K562 (cell line): ENCODE measurements around the gene PLIN5. TPM values are rescaled to one million over a fixed set of nuclear protein-coding genes. Genes with fewer than 3 reads are reported as not detected.

Experiments used
- ARHGAP35 ChIP-seq: fragments of 450-650 bp; IDR thresholded peaks from 2 replicates; pipeline ENCODE4 v1.6.1; 2018; ENCODE audit not compliant: partially characterized antibody
- CBX5 ChIP-seq: IDR thresholded peaks from 2 replicates; pipeline ENCODE4 v1.6.1; 2014; ENCODE audit warnings: low read depth, borderline replicate concordance
- CCAR2 ChIP-seq: fragments of 200-400 bp; formaldehyde crosslinking; IDR thresholded peaks from 2 replicates; pipeline ENCODE4 v1.6.1; 2017; ENCODE audit warnings: mild to moderate bottlenecking, low read depth, low read length
- CCNT2 ChIP-seq: IDR thresholded peaks from 2 replicates; pipeline ENCODE4 v1.6.1; 2011; ENCODE audit warnings: borderline replicate concordance, low read depth, mild to moderate bottlenecking, moderate library complexity, mixed read lengths, low read length; ENCODE audit not compliant: insufficient read length; ENCODE audit errors: extremely low read depth
- CHD1 ChIP-seq: fragments of 200-600 bp; sonication (generic); IDR thresholded peaks from one replicate; pipeline ENCODE4 v1.6.1; 2012; ENCODE audit warnings: mild to moderate bottlenecking, moderate library complexity, low read length, inconsistent platforms
- FOXA1 ChIP-seq: fragments of 450-650 bp; IDR thresholded peaks from 2 replicates; pipeline ENCODE4 v1.6.1; 2016; ENCODE audit warnings: mild to moderate bottlenecking, borderline replicate concordance
- FOXA3 ChIP-seq, 2 experiments: fragments of 450-650 bp in 1 of 2; sonication (generic) in 1 of 2; formaldehyde crosslinking; IDR thresholded peaks in 1 of 2; conservative IDR thresholded peaks in 1 of 2; 2 replicates each; pipeline versions ENCODE4 v1.4.0 to v1.8.0; 2020 to 2022; ENCODE audit warnings: mild to moderate bottlenecking in 2 of 2, missing genetic modification reagents in 1 of 2
- HBP1 ChIP-seq: fragments of 450-650 bp; formaldehyde crosslinking; IDR thresholded peaks from 2 replicates; pipeline ENCODE4 v1.4.0; 2022; ENCODE audit warnings: missing genetic modification characterization
- HIVEP1 ChIP-seq: fragments of 250-450 bp; sonication (Bioruptor Pico); IDR thresholded peaks from 2 replicates; pipeline ENCODE4 v1.4.0; 2020; ENCODE audit warnings: mild to moderate bottlenecking
- HNRNPH1 ChIP-seq: fragments of 200-400 bp; formaldehyde crosslinking; optimal IDR thresholded peaks from 2 replicates; pipeline ENCODE3; 2017; ENCODE audit warnings: low read depth, mild to moderate bottlenecking, low read length, moderate library complexity
- HNRNPUL1 ChIP-seq: fragments of 200-400 bp; formaldehyde crosslinking; IDR thresholded peaks from 2 replicates; pipeline ENCODE4 v1.6.1; 2017; ENCODE audit warnings: low read length
- IRF1 ChIP-seq: sonication (generic); formaldehyde crosslinking; IDR thresholded peaks from 2 replicates; pipeline ENCODE4 v1.8.0; 2022; ENCODE audit warnings: missing genetic modification reagents, mild to moderate bottlenecking, borderline replicate concordance
- KAT2B ChIP-seq: IDR thresholded peaks from one replicate; pipeline ENCODE4 v1.6.1; 2012; ENCODE audit warnings: low read depth, mild to moderate bottlenecking, control low read depth, inconsistent platforms, low read length, moderate library complexity
- MECOM ChIP-seq: fragments of 250-450 bp; sonication (Bioruptor Pico); IDR thresholded peaks from 2 replicates; pipeline ENCODE4 v1.8.0; 2022; ENCODE audit warnings: inconsistent platforms
- MTA3 ChIP-seq: fragments of 450-650 bp; formaldehyde crosslinking; IDR thresholded peaks from 2 replicates; pipeline ENCODE4 v1.6.1; 2017; ENCODE audit warnings: mild to moderate bottlenecking, borderline replicate concordance
- RFX5 ChIP-seq: IDR thresholded peaks from 2 replicates; pipeline ENCODE4 v1.6.1; 2011; ENCODE audit warnings: low read depth, mild to moderate bottlenecking, improper control_type of control experiment, low read length
- SUPT5H ChIP-seq: fragments of 450-650 bp; IDR thresholded peaks from 2 replicates; pipeline ENCODE4 v1.6.1; 2016
- TBP ChIP-seq: optimal IDR thresholded peaks from 2 replicates; pipeline ENCODE3; 2011; ENCODE audit warnings: low read depth, low read length, improper control_type of control experiment
- ZNF121 ChIP-seq: sonication (generic); formaldehyde crosslinking; conservative IDR thresholded peaks from 2 replicates; pipeline ENCODE4 v1.8.0; 2022; ENCODE audit warnings: missing genetic modification reagents
- ZNF830 ChIP-seq: fragments of 250-450 bp; sonication (Bioruptor Pico); IDR thresholded peaks from 2 replicates; pipeline ENCODE4 v1.5.0; 2021; ENCODE audit warnings: mild to moderate bottlenecking
- polyA plus RNA-seq, 8 experiments: library from polyadenylated mRNA; depleted of rRNA in 4 of 8; stranded (reverse) in 5 of 8; unstranded in 3 of 8; fragments of >200 nt; fragmentation: Nextera tagmentation in 2 of 8; fragmentation: Illumina TruSeq in 1 of 8; extraction: Ambion mirVana in 2 of 8; extraction: Trizol in 1 of 8; gene quantifications; 2 replicates each; pipeline versions ENCODE4 v1.2.1 to v1.2.3, GENCODE V29; 2011 to 2014; ENCODE audit warnings: inconsistent platforms in 1 of 8, missing spikeins in 1 of 8
- total RNA-seq, 7 experiments: library from RNA; depleted of rRNA in 6 of 7; stranded (reverse); fragments of >200 nt in 6 of 7; fragmentation: Illumina TruSeq in 2 of 7; extraction: Trizol in 2 of 7; gene quantifications; 2 replicates each; pipeline versions ENCODE4 v1.2.1 to v1.2.3, GENCODE V29; 2011 to 2021; ENCODE audit warnings: low replicate concordance in 1 of 7
- TF ChIP-seq, protein P1 (sequence below): fragments of 450-650 bp; IDR thresholded peaks from 2 replicates; pipeline ENCODE4 v1.6.1; 2018; ENCODE audit warnings: mild to moderate bottlenecking, low read depth; ENCODE audit not compliant: partially characterized antibody
- TF ChIP-seq, protein P2 (sequence below): fragments of 250-450 bp; sonication (Bioruptor Pico); IDR thresholded peaks from 2 replicates; pipeline ENCODE4 v1.8.0; 2021; ENCODE audit warnings: borderline replicate concordance, mild to moderate bottlenecking, moderate library complexity; ENCODE audit not compliant: poor library complexity, severe bottlenecking

Gene PLIN5
- total and polyA plus RNA-seq, 9 of the 15 experiments (the other 6 are each of a cell fraction or from before 2014, with no cell fraction given), result 0.04 to 1.3 (median 0.50) TPM

GRCh38 chr19:4539693-4540581, 4.9 kb upstream of the PLIN5 start, which contains the start of gene LRG1 (continued):
- TF ChIP-seq, protein P1, sequence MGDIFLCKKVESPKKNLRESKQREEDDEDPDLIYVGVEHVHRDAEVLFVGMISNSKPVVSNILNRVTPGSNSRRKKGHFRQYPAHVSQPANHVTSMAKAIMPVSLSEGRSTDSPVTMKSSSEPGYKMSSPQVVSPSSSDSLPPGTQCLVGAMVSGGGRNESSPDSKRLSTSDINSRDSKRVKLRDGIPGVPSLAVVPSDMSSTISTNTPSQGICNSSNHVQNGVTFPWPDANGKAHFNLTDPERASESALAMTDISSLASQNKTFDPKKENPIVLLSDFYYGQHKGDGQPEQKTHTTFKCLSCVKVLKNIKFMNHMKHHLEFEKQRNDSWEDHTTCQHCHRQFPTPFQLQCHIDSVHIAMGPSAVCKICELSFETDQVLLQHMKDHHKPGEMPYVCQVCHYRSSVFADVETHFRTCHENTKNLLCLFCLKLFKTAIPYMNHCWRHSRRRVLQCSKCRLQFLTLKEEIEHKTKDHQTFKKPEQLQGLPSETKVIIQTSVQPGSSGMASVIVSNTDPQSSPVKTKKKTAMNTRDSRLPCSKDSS, result no peak
- TF ChIP-seq RFX5, result no peak
- TF ChIP-seq KAT2B, result no peak
- no peak for TF ChIP-seq MECOM (CRISPR knock-in tag)
- TF ChIP-seq FOXA3 (CRISPR knock-in tag; conservative IDR thresholded peaks at IDR 0.05 in 1 of 2, IDR thresholded peaks at IDR 0.05 in 1 of 2), result no peak
- no peak for TF ChIP-seq CBX5
- TF ChIP-seq ZNF121 (CRISPR knock-in tag), result no peak
- no peak for TF ChIP-seq HNRNPUL1
- no peak for TF ChIP-seq CHD1
- no peak for TF ChIP-seq CCAR2
- peak; percentile 48; the same call in 1 of the 2 replicates for TF ChIP-seq MTA3
- TF ChIP-seq HIVEP1 (CRISPR knock-in tag), result no peak
- TF ChIP-seq TBP, result peak; percentile 92
- TF ChIP-seq, protein P2, sequence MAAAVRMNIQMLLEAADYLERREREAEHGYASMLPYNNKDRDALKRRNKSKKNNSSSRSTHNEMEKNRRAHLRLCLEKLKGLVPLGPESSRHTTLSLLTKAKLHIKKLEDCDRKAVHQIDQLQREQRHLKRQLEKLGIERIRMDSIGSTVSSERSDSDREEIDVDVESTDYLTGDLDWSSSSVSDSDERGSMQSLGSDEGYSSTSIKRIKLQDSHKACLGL (CRISPR knock-in tag), result no peak
- no peak for TF ChIP-seq HBP1 (CRISPR knock-in tag)
- TF ChIP-seq ZNF830 (CRISPR knock-in tag), result no peak
- TF ChIP-seq ARHGAP35, result no peak
- TF ChIP-seq IRF1 (CRISPR knock-in tag), result no peak
- peak; percentile 80 for TF ChIP-seq SUPT5H
- TF ChIP-seq CCNT2, result no peak
- TF ChIP-seq FOXA1, result no peak
- no peak for TF ChIP-seq HNRNPH1
